ENCODE data around the gene PDE7B.
A peak's percentile ranks its signal among the peaks of the same experiment; 100 is the strongest.

PDE7B gene

DNA sequence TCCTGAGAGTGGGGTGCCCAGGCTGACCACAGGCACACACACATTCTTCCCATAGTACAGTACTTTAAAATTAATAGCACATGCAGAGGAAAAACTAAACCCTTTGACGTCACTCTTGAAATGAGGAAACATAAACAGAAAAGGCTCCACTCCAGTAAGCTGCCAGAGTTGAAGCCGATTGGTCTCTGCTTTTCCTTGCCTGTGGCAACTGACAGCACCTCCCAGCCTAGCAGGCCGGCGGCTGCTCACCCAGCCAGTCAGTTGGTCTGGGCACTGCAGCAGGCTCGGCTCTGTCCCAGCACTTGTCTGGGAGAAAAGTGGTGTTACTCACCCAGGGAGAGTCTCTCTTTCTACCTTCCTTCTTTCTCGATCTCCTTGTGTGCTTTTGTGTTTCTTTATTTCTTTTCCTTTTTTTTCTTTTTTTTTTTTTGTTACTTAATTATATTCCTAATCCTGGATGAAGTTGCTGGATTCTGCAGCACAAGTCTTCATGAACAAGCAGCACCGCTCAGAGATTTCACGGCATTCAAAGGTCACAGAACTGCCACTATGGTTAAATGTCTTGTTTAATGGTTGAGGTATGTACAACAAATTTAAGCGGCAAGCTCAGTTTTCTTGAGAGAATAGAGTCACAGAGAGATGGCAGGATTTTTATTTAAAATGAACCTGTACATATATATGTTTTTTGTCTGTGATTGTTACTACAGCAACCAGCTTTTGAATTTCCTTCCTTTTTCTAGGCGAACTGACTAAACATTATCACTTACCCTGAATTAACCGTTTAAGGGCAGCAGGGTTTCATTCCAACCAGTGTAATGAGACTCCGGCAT is at the start of gene PDE7B:
TSS of gene PDE7B (plus strand) at position 260 of the 830 bp plus-strand sequence.
- DNase-seq (ENCODE audit: low read depth in 2 of 2), result peak in 1 of 2 donors; percentile 8

DNA sequence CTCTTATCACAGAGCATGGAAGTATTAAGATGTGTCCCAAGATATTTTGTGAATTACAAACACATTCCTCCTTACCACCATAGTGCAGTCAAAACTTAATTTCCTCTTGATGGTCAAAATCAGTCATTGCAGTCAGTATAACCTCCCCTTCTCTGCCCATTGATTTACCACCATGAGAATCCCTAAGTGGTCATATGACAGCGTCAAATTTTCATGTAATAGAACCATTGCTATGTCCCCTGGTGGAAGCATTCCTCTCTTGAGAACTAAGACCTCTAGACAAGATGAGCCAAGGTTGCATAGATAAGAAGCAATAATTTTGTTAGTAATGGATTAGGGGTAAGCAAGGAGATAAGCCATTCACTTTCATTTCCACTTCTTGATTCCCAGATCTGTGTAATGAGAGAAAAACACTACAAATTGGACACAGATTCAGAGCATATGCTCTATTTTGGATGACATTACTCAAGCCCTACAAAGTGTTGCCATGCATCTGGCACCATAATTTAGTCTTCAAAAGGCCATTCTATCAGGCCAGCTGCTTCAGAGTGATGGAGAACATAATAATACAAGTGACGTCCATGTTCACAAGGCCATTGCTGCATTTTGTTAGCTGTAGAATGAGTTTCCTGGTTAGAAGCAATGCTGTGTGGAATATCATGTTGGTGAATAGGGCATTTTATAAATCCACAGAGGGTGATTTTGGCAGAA is 49.6 kb upstream of the PDE7B start:
- no peak for DNase-seq (ENCODE audit: low read depth in 2 of 2)

DNA sequence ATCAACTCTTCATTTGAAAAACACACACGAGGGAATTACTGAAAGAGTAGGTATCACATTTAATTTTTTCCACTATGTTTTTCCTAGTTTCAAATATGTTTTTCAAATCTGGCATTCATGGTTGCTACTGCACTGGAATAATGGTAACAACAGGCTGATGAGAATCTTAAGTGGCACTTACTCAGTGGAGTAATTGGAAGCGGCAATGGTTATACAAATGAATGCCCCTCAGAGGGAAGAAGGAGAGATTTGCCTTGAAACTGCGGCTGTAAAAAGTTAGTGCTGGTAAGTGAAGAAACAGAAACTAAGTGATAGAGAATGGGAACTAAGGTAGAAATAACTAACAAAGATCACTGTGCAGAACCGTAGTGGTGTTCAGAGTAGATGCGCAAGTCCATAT is 41.0 kb upstream of the PDE7B start:
- no peak for DNase-seq (ENCODE audit: low read depth in 2 of 2)

DNA sequence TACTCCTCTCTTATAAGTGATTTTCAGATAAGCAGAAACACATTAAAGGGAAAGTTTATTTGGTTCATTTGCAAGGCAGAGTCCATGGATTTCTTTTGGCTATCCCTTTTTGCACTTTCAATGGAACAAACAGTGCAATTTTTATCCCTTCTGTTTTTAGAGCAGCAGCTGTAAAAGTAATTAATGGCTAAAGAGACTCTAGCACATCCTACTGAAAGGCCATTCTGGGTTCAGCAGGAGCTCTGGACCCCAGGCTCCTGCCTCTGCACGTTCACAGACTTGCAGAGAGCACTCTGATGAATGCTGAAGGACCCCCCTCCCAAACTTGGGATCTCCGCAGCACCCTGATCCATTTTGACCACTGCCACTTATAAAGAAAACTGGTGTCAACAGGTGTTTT is 40.3 kb upstream of the PDE7B start:
- no peak for DNase-seq (ENCODE audit: low read depth in 2 of 2)

DNA sequence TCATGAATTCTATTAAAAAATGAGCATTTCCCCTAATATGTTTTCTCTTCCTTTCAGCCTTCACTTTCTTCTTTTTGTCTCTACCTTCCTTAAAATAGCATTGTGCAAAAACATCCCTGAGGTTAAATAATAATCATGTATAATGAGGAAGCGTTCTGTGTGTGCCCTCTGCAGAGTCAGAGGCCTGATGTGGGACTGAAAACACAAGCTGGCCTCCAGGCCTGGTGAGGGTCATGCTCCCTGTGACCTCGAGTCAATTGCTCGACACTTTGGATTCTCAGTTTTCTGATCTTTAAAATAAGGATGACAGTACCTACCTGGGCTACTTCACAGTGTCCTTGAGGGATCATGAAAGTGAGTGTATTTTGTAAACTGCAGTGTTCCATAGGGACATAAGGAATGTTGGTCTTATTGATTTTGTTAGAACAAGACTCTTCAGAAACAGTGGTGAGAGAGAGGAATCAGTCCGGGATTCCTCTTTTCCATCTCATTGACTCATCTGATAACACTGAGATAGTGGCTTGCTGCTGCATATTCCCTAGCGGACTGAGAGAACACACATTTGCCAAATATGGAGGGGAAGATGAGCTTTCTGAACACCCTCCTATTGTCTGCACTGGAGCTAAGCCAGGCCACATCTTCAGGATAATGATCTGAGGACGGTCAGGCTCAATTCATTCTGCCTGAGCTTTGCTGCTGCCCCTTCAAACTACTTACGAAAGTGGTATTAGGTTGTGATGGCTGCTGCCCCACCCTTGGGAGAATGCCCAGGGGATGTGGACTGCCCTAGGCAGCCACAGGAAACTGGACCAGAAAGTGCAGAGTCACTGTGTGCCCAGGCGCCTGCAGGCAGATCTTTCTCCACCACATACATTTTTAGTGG is 39.6 kb upstream of the PDE7B start:
- no peak for DNase-seq (ENCODE audit: low read depth in 2 of 2)

DNA sequence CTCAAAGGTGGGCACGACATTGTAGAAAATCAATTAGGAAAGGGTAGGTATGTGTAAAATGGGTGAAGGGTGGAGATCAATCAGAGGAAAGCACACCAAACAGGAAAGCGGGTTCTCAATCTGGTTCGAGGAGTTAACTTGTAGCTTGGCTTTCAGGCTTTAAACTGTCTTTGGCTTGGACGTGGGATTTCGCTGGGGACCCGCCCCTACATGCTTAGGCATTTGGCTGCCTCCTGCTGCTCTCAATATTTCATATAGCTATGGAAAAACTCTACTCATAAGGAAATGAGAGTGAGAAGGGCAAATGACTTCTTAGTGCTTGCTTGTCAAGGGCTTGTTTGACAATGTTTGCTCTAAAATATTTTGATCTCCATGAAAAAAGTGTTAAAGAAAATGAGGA is 38.1 kb upstream of the PDE7B start:
- no peak for DNase-seq (ENCODE audit: low read depth in 2 of 2)

DNA sequence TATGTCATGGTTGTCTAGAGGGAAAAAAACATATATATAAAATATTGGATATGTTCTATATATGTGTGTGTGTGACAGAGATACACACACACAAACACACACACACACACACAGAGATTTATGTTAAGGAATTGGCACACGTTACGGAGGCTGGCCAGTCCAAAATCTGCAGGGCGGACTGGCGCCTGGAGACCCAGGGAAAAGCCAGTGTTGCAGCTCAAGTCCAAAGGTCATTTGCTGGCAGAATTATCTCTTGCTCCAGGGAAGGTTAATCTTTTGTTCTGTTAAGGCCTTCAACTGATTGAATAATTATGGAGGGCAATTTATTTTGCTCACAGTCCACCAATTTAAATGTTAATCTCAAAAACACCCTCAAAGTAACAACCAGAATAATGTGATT is 37.5 kb upstream of the PDE7B start:
- no peak for DNase-seq (ENCODE audit: low read depth in 2 of 2)

DNA sequence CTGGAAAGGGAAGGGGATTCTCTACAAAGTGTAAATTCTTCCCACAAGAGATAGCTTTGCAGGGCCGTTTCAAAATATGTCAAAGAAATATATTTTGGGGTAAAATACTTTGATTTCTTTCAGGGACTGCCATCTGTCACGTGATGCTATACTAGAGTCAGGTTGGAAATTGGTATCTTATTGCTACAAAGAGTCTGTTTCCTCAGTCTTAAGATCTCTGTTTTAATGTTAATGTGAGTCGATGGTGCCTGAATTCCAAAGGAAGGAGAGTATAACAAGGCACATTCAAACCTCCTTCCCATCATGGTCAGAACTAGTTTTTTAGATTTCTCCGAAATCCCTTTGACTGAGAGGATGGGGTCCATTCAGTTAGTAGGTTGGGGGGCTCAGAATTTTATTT is 36.3 kb upstream of the PDE7B start:
- no peak for DNase-seq (ENCODE audit: low read depth in 2 of 2)

DNA sequence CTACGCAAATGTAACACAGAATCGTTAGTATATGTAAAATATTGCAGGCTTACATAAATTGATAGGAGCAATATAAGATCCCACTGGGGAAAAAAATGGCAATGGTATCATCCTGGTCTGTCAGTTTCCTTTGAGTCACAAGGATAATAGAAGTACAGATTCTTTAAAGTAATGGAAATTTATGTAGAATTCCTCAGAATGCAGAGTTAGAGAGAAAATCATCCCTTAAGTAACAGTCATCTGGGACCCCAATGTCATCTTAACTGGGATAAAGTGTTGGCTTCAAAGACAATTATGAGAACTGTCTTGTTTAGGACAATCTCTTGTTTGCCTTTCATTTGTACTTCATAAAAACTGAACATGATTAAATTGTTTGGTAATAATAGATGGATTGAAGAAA is 34.5 kb upstream of the PDE7B start:
- DNase-seq (ENCODE audit: low read depth in 2 of 2), result no peak

DNA sequence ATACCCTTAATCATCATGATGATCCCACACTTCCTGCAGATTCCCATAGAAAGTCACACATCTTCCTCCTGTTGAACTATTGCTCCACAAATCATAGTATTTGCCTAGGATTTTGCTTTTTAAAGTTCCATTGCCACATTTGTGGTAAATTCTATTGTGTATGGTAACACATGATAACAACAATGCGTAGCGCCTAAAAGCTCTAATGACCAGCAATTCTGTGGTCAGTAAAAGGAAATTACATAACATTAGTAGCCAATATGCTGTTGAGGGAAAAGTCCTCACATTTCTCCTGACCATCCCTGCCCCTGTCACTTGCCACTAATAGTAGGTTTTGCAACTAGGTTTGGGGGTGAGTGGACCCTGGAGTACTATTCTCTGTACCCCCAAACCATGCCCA is 31.8 kb upstream of the PDE7B start:
- no peak for DNase-seq (ENCODE audit: low read depth in 2 of 2)

DNA sequence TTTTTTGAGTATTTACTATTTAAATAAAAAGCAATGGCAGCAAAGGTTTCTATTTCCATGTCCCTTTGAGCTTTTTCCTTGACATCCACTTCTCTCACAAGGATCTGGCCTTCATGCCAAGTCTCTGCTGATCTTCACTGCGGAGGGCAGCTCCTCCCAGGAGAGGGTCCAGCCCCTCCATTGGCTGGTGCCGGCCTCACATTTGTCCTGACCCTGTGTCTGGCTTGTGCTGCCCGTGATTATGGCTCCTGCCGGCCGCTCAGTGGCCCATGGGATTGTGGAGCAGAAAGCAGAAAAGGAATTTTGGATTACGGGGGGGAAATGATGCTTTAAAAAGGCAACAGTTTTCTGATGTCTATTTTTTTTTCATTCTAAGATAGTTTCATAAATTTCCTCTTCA is 31.2 kb upstream of the PDE7B start:
- DNase-seq (ENCODE audit: low read depth in 2 of 2), result no peak

DNA sequence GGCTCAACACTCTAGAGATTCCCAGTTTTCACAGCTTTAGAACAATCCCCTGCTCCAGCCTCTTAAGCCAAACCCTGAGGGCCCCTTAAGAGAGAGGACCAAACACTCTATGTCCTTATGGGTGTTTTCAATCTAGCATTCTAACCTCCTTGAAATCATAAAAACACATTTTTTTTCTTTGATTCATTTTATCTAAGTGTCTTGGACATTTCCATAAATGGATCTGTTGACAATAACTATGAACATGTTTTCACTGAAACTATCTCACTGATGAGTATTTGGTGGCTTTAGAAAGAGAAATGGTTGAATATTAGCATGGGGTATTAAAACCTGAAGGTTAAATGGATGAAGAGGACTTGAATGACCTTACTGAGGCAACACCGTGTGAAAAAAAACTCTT is 27.6 kb upstream of the PDE7B start:
- DNase-seq (ENCODE audit: low read depth in 2 of 2), result no peak

DNA sequence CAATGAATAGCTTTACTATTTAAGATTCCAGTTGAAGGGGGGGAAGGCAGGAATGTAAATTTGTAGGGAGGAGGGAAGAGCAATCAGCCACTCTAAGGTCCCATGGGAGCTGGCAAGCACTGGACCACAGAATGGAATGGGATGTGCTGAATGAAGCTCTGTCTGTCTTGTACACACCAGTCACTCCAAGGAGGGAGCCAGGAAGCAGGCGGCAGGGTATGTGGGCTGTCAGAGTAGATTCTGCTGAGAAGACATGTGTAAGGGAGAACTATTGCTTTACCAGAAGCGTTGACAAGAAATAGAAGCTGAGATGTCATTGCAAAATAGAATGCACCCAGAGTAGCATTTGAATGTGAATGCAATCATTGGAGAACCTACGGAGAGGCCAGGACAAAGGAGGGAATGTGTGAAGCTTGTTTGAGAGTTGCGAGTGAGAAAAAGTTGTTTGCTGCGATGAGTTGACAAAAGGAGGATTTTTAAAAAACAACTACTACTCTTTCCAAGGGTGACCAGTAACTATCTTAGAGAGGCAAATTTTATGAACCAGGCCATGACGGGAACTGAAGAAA is 25.2 kb upstream of the PDE7B start:
- no peak for DNase-seq (ENCODE audit: low read depth in 2 of 2)

DNA sequence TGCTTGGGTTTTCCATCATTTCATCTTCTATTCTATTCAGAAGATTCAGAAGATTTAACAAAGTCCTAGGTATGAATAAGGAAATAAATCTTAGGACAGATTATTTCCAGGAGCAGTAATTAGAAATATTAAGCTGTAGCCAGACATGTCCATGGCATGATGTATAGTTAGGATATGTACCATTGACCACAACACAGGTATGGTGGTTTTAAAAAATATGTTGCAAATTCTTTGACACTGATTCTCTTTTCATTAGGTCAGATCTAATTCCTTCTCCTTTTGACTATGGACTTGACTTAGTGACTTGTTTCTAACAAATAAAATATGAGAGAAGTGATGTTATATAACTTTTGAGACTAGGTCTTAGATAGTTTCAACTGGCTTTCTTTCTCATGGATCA is 23.5 kb upstream of the PDE7B start:
- DNase-seq (ENCODE audit: low read depth in 2 of 2), result no peak

DNA sequence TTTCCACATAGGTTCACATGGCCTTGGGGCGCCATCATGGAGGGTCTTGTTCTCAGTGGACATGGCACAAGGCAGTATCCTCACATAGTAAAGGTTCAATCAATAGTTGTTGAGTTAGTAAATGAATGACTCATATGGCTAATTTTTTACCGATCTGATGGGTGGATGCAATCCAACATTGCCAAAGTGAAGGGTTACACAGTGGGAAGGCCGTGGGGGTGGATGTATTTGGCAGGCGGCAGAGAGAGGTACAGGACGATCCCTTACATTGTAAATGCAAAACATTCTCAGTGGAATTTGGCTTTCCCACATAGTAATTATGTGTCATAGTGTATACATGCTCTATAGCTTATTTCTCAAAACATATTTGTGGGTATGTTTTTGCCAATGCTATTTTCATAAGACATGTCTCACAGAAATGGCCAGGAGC is 21.0 kb upstream of the PDE7B start:
- no peak for DNase-seq (ENCODE audit: low read depth in 2 of 2)

DNA sequence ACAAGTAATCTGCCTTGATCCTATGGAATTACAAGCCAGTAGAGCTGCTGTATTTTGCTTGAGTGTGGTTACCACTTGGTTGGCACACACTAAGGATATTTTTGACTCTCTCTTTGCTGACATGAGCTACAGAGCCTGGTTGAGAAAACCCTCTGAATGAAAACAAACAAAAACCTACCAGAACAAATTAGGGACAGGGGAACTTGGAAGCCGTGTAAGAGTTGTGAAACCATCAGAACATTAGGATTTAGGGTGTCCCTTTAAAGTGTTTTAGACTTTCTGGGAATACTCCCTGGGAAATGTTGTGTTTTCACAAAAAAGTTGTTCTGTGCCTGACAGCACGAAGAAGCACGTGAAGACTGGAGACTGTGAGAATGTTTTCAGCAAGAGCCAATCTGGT is 20.5 kb upstream of the PDE7B start:
- no peak for DNase-seq (ENCODE audit: low read depth in 2 of 2)

DNA sequence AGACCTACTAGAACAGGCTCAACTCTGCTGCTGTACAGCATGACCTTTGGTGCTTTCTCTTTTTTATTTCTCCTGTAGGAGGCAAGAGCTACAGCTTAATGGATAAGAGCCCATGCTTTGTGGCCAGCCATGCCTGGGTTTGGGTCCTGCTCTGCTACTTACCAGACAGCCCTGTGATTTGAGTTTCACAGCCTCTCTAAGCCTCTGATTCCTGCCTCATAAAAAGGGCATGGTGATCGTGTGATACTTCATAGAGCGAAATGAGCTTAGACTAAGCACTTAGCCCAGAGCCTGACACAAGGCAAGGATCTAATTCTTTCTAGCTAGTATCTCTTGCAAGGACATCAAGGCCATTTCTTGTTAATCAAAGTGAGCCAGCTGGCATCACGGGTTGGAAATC is 19.3 kb upstream of the PDE7B start:
- DNase-seq (ENCODE audit: low read depth in 2 of 2), result no peak

DNA sequence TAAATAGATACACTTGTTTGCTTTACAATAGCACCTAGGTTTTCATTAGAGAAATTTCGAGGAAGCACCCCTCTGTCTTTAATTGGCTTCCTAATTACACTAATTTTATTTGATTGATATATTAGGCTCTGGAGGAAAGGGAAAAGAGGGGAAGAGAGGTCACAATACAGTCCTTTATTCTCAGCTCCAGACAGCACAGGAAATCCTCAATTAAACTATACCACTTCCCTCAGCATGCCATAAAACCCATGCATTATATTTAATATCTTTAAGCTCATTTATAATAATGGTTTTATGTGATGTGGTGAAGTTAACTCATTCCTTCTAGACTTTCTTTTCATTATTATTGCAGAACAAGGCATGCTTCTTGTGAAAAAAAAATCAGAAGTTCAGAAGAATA is 17.7 kb upstream of the PDE7B start:
- DNase-seq (ENCODE audit: low read depth in 2 of 2), result no peak

DNA sequence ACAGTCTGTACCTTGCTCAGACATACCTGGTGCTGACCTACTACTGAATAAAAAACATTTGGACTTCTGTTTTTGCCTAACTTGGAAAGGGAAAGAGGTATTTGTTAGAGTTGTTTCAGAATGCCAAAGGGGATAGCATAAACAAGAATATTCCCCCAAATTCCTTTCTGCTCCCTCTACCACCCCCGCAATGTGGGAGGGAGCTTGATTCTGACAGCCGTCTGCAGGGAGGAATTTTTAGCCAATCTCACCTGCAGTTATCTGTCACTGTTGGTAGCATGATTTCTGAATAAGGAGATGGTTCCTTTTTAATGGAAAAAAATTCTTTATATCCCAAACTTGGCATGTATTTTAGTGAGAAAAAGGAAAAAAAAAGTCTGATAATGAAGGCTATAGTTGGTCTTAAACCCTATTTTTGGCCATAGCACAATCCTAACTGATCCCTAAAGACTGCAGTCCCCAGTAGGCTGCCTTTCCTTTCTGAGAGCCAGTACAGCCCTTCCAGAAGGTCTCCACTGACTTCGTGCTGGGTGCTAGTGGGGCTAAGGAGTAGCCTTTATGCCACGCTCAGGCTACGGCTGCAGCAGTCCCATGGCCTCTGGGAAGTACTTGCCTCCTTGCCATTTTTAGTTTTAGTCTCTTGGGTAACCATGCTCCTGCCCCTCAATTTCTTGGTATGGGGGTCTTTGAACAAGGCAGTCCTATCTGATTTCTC is 13.6 kb upstream of the PDE7B start:
- no peak for DNase-seq (ENCODE audit: low read depth in 2 of 2)

DNA sequence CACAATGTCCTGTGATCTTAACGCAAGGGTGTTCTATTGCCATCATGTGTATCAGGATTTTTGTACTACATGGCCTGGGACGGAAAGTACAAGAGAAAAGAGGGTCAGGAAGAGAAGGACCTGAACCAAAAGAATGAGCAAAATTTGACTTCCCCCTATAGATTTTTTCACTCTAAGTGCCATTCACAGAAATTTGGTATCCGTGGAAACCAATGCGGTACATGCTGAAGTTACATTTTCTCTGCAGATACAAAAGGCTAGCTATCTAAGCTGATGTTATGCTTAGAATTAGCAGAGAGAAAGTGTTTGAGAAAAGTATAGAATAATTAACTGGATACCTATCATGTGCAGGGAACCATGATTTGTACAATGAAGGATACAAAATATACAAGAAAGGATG is 12.4 kb upstream of the PDE7B start:
- DNase-seq (ENCODE audit: low read depth in 2 of 2), result no peak

DNA sequence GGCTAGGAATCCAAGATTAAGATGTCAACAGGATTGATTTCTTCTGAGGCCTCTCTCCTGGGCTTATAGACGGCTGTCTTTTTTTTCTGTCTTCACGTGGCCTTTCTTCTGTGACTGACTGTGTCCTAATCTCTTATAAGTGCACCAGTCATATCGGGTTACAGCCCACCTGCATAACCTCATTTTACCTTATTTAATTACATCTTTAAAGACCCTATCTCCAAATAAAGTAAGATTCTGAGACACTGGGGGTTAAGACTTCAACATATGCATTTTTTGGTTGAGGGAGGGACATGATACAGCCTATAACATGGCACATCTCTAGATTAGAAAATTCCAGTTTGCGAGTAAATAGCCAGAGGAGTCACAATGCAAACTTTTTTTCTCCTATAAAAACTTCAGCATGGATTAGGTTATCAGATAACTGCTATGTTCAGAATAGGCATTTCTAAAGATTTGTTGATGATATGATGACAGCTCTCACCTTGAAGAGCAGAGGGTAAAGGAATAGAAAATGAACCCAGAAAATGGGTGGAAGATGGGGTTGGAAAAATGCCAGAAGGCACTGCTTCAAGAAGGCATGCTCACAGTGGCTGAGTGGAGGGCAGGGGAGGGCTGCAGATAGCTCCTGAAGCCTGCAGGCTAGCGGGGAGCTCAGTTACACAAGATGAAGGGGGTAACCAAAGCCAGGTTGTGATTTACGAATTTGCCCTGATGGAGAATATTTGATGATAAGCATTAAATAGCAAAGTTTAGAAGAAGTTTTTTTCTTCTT is 8.7 kb upstream of the PDE7B start:
- no peak for DNase-seq (ENCODE audit: low read depth in 2 of 2)
